Endometrial microvascular endothelial cells (primary cell): ENCODE measurements around the gene PRKCB. TPM values are rescaled to one million over a fixed set of nuclear protein-coding genes. Genes with fewer than 3 reads are reported as not detected.

Experiments used
- total RNA-seq: library from RNA; depleted of rRNA; stranded (reverse); fragments of >200 nt; gene quantifications from one replicate; pipeline ENCODE4 v1.2.3, GENCODE V29; 2015; ENCODE audit errors: inconsistent ontology term

PRKCB gene
- total RNA-seq, 1 donor from 2014 or later, result not detected

Other genes starting within 250 kb of the PRKCB start
- 148 TPM for gene NDUFAB1, start 239.7 kb upstream of the PRKCB start, total RNA-seq
- gene PALB2, start 194.7 kb upstream of the PRKCB start, total RNA-seq, result 11.3 TPM
- gene DCTN5, start 194.5 kb upstream of the PRKCB start, total RNA-seq, result 75.9 TPM
- 120 TPM for gene PLK1, start 157.1 kb upstream of the PRKCB start, total RNA-seq
- gene ERN2, start 122.8 kb upstream of the PRKCB start, total RNA-seq, result not detected
- gene CHP2, start 81.0 kb upstream of the PRKCB start, total RNA-seq, result not detected